K562 (cell line): ENCODE data around the gene STX12. TPM values are rescaled to one million over a fixed set of nuclear protein-coding genes. Genes with fewer than 3 reads are reported as not detected.

Experiments used
- AFF1 ChIP-seq, 2 experiments: fragments of 450-650 bp; IDR thresholded peaks; 2 replicates each; pipeline ENCODE4 v1.6.1; 2018; ENCODE audit warnings: mild to moderate bottlenecking in 2 of 2, low read depth in 1 of 2; ENCODE audit not compliant: partially characterized antibody in 2 of 2
- BRCA1 ChIP-seq, 2 experiments: fragments of 450-650 bp in 1 of 2; sonication (generic) in 1 of 2; formaldehyde crosslinking in 1 of 2; IDR thresholded peaks; 2 replicates each; pipeline versions ENCODE4 v1.5.0 to v1.6.1; 2017 to 2020; ENCODE audit warnings: mild to moderate bottlenecking in 1 of 2, missing genetic modification reagents in 1 of 2
- ELF4 ChIP-seq: fragments of 450-650 bp; formaldehyde crosslinking; IDR thresholded peaks from 2 replicates; pipeline ENCODE4 v1.4.0; 2022; ENCODE audit warnings: missing genetic modification characterization
- MYNN ChIP-seq, 2 experiments: sonication (generic); formaldehyde crosslinking in 1 of 2; IDR thresholded peaks; 2 replicates each; pipeline versions ENCODE4 v1.5.0 to v1.6.1; 2016 to 2020; ENCODE audit warnings: antibody characterized with exemption in 1 of 2, missing genetic modification reagents in 1 of 2
- NR2C1 ChIP-seq, 2 experiments: fragments of 450-650 bp; IDR thresholded peaks; 2 replicates each; pipeline ENCODE4 v1.6.1; 2017; ENCODE audit warnings: mild to moderate bottlenecking in 2 of 2, antibody characterized with exemption in 1 of 2, inconsistent platforms in 1 of 2, missing compliant biosample characterization in 1 of 2, missing genetic modification characterization in 1 of 2
- RREB1 ChIP-seq: fragments of 250-450 bp; sonication (Bioruptor Pico); IDR thresholded peaks from 2 replicates; pipeline ENCODE4 v1.4.0; 2020
- SAP30 ChIP-seq: fragments of 200-600 bp; sonication (generic); IDR thresholded peaks from 2 replicates; pipeline ENCODE4 v1.6.1; 2012; ENCODE audit warnings: borderline replicate concordance, low read depth, mild to moderate bottlenecking, moderate library complexity, low read length, control low read depth, inconsistent platforms; ENCODE audit not compliant: insufficient read depth, poor library complexity, severe bottlenecking
- TOE1 ChIP-seq, 2 experiments: fragments of 450-650 bp in 1 of 2; sonication (generic) in 1 of 2; formaldehyde crosslinking in 1 of 2; IDR thresholded peaks; 2 replicates each; pipeline versions ENCODE4 v1.7.1 to v1.8.0; 2016 to 2022; ENCODE audit warnings: borderline replicate concordance in 2 of 2, mild to moderate bottlenecking in 2 of 2, antibody characterized with exemption in 1 of 2, inconsistent platforms in 1 of 2, low read depth in 1 of 2, missing genetic modification reagents in 1 of 2, moderate library complexity in 1 of 2
- UBTF ChIP-seq, 2 experiments: IDR thresholded peaks; 2 replicates each; pipeline ENCODE4 v1.6.1; 2012; ENCODE audit warnings: improper control_type of control experiment in 2 of 2, low read depth in 2 of 2, low read length in 2 of 2, borderline replicate concordance in 1 of 2
- ZNF668 ChIP-seq: fragments of 250-450 bp; sonication (Bioruptor Pico); IDR thresholded peaks from 2 replicates; pipeline ENCODE4 v1.8.0; 2022; ENCODE audit warnings: mild to moderate bottlenecking, inconsistent platforms
- polyA plus RNA-seq, 8 experiments: library from polyadenylated mRNA; depleted of rRNA in 4 of 8; stranded (reverse) in 5 of 8; unstranded in 3 of 8; fragments of >200 nt; fragmentation: Nextera tagmentation in 2 of 8; fragmentation: Illumina TruSeq in 1 of 8; extraction: Ambion mirVana in 2 of 8; extraction: Trizol in 1 of 8; gene quantifications; 2 replicates each; pipeline versions ENCODE4 v1.2.1 to v1.2.3, GENCODE V29; 2011 to 2014; ENCODE audit warnings: inconsistent platforms in 1 of 8, missing spikeins in 1 of 8
- total RNA-seq, 7 experiments: library from RNA; depleted of rRNA in 6 of 7; stranded (reverse); fragments of >200 nt in 6 of 7; fragmentation: Illumina TruSeq in 2 of 7; extraction: Trizol in 2 of 7; gene quantifications; 2 replicates each; pipeline versions ENCODE4 v1.2.1 to v1.2.3, GENCODE V29; 2011 to 2021; ENCODE audit warnings: low replicate concordance in 1 of 7

STX12 gene
- total and polyA plus RNA-seq, 9 of the 15 experiments (the other 6 are each of a cell fraction or from before 2014, with no cell fraction given) = 16.9 to 31.3 (median 25.7) TPM

- TF ChIP-seq RREB1 (CRISPR knock-in tag) (peak; percentile 8; the same call in 1 of the 2 replicates), ELF4 (CRISPR knock-in tag) (peak; percentile 25; the same call in 1 of the 2 replicates), TOE1 (IDR thresholded peaks at IDR 0.05; ENCODE audit: borderline replicate concordance) (no peak; the same call in 1 of the 2 replicates), TOE1 (CRISPR knock-in tag; IDR thresholded peaks at IDR 0.05; ENCODE audit: borderline replicate concordance, low read depth) (0 out of 2 replicates have a peak, but pooled peaks have one; percentile 33), BRCA1 (IDR thresholded peaks at IDR 0.05) (no peak), BRCA1 (CRISPR knock-in tag; IDR thresholded peaks at IDR 0.05) (peak; percentile 69; the same call in 1 of the 2 replicates), UBTF (IDR thresholded peaks at IDR 0.05; ENCODE audit: borderline replicate concordance in 1 of 2, low read depth in 2 of 2, low read length in 2 of 2) (0 out of 4 replicates have a peak, but pooled peaks have one; percentile 10 to 51), ZNF668 (CRISPR knock-in tag) (no peak), AFF1 (IDR thresholded peaks at IDR 0.05; ENCODE audit: low read depth in 1 of 2, partially characterized antibody in 2 of 2) (peak in 1 of 2 experiments; percentile 92), MYNN (IDR thresholded peaks at IDR 0.05) (0 out of 2 replicates have a peak, but pooled peaks have one; percentile 36), MYNN (CRISPR knock-in tag; IDR thresholded peaks at IDR 0.05) (no peak), NR2C1 (IDR thresholded peaks at IDR 0.05) (no peak), NR2C1 (tag; IDR thresholded peaks at IDR 0.05) (0 out of 2 replicates have a peak, but pooled peaks have one; percentile 8), SAP30 (peak; percentile 44)
Observed at GRCh38 chr1:27830621-27831440, 57.8 kb downstream of the STX12 start, which contains the start of gene PPP1R8 (continued).
